HUES48 (cell line): ENCODE data around the gene KRTAP10-9.
"Not testable (repeated sequence)": the region's sequence is repeated elsewhere in the genome, so short reads cannot be mapped to it uniquely, and the experiment has no call there.

Experiments
- H3K27ac ChIP-seq: one replicate; pipeline ENCODE4 v1.7.0; 2013; ENCODE audit warnings: low read depth, low read length, inconsistent platforms
- H3K27me3 ChIP-seq: 2 replicates; pipeline ENCODE4 v1.6.1; 2013; ENCODE audit warnings: mild to moderate bottlenecking, low read length; ENCODE audit not compliant: control insufficient read depth, insufficient read depth
- H3K36me3 ChIP-seq: 2 replicates; pipeline ENCODE4 v1.6.1; 2013; ENCODE audit warnings: low read length; ENCODE audit not compliant: control insufficient read depth, insufficient read depth
- H3K4me1 ChIP-seq: 2 replicates; pipeline ENCODE4 v1.6.1; 2013; ENCODE audit warnings: mild to moderate bottlenecking, low read length; ENCODE audit not compliant: control insufficient read depth, insufficient read depth
- H3K4me3 ChIP-seq: 2 replicates; pipeline ENCODE4 v1.5.1; 2013; ENCODE audit warnings: mild to moderate bottlenecking, low read depth, low read length
- H3K9ac ChIP-seq: 2 replicates; pipeline ENCODE4 v1.6.1; 2013; ENCODE audit warnings: mild to moderate bottlenecking, low read depth, low read length, moderate library complexity
- H3K9me3 ChIP-seq: 2 replicates; pipeline ENCODE4 v1.6.1; 2013; ENCODE audit warnings: low read length; ENCODE audit not compliant: control insufficient read depth, insufficient read depth

Gene KRTAP10-9

DNA sequence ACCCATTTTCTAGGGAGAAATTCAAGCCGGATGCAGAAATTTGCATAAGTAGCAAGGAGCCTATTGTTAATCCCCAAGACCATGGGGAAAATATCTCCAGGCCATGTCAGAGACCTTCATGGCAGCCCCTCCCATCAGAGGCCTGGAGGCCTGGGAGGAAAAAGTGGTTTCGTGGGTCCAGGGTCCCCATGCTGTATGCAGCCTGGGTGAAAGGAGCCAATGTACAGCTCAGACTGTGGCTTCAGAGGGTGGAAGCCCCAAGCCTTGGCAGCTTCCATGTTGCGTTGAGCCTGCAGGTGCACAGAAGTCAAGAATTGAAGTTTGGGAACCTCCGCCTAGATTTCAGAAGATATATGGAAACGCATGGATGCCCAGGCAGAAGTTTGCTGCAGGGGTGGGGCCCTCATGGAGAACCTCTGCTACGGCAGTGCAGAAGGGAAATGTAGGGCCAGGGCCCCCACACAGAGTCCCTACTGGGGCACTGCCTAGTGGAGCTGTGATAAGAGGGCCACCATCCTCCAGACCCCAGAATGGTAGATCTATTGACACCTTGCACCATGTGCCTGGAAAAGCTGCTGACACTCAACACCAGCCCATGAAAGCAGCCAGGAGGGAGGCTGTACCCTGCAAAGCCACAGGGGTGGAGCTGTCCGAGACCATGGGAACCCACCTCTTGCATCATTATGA lies 16.6 kb upstream of the KRTAP10-9 start:
- not testable (repeated sequence) for H3K4me1 ChIP-seq, H3K9ac ChIP-seq, H3K27me3 ChIP-seq, H3K4me3 ChIP-seq, H3K27ac ChIP-seq, H3K36me3 ChIP-seq
- H3K9me3 ChIP-seq: peaks cover 12% of the 10 kb centered on the region; the same call in 1 of the 2 replicates

DNA sequence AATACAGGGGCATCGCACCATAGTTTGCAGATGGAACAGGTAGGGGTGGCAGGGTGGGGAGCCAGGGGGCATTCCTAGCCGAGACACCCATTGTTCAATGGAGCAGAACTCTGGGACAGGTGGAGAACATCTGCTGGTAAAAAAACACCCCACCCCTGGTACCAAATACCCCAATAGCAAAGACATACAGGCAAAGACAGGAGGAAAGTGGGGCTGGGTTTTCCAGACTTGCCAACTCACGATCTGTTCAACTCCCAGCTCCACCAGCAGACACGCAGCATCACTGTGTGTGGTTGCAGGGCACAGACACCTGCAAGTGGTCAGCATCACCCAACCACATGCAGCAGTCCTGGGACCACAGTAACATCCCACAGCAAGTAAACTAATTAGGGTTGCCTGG lies 15.3 kb upstream of the KRTAP10-9 start:
- H3K36me3 ChIP-seq: no peaks in the 10 kb centered on the region
- H3K9me3 ChIP-seq: peaks cover 12% of the 10 kb centered on the region; the same call in 1 of the 2 replicates
- H3K27me3 ChIP-seq: no peaks in the 10 kb centered on the region
- no peak overlapping the region for H3K4me3 ChIP-seq
- H3K27ac ChIP-seq: no peak overlapping the region
- H3K4me1 ChIP-seq: no peaks in the 10 kb centered on the region; the same call in 1 of the 2 replicates
- no peak overlapping the region for H3K9ac ChIP-seq

DNA sequence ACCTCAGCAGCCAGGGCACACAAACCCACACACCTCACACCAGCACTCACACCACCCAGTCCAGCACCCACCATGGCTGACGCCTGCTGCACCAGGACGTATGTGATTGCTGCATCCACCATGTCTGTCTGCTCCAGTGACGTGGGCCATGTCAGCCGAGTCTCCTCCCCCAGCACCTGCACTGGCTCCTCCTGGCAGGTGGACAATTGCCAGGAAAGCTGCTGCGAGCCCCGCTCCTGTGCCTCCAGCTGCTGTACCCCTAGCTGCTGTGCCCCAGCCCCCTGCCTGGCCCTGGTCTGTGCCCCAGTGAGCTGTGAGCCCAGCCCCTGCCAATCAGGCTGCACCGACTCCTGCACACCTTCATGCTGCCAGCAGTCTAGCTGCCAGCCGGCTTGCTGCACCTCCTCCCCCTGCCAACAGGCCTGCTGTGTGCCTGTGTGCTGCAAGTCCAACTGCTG lies 14.8 kb upstream of the KRTAP10-9 start, which contains the start of gene KRTAP10-8:
KRTAP10-8 (plus strand) TSS at position 51 of the 458 bp plus-strand sequence; CDS start at position 73, 22 bp downstream.
- Histone ChIP-seq H3K27ac (no peak within 1 kb of the TSS), H3K9ac (no peak within 1 kb of the TSS), H3K9me3 (peaks cover 12% of the 10 kb centered on the region; the same call in 1 of the 2 replicates), H3K27me3 (no peaks in the 10 kb centered on the region), H3K4me1 (no peaks in the 10 kb centered on the region; the same call in 1 of the 2 replicates), H3K36me3 (no peaks in the 10 kb centered on the region), H3K4me3 (no peak within 1 kb of the TSS)

DNA sequence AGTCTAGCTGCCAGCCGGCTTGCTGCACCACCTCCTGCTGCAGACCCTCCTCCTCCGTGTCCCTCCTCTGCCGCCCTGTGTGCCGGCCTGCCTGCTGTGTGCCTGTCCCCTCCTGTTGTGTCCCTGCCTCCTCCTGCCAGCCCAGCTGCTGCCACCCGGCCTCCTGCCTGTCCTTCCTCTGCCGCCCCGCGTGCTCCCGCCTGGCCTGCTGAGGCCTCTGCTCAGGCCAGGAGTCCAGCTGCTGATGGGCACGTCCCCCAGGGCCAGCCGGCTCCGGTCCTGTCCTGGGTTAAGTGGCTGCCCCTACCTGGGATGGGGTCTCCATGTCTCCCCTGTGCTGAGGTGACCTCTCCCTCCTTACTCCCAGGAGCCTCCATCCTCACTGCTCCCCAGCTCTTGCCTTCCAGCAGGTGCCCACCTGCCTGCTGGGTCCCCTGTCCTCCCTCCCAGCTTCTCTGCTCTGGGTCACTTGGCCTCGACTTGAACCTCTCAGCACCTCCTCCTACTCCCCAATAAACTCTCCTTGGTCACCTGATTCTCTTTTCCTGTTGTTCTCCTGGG lies 14.1 kb upstream of the KRTAP10-9 start:
- Histone ChIP-seq H3K36me3 (no peaks in the 10 kb centered on the region), H3K4me3 (no peak overlapping the region), H3K4me1 (no peaks in the 10 kb centered on the region; the same call in 1 of the 2 replicates), H3K27me3 (no peaks in the 10 kb centered on the region), H3K9ac (no peak overlapping the region), H3K9me3 (peaks cover 12% of the 10 kb centered on the region; the same call in 1 of the 2 replicates), H3K27ac (no peak overlapping the region)

DNA sequence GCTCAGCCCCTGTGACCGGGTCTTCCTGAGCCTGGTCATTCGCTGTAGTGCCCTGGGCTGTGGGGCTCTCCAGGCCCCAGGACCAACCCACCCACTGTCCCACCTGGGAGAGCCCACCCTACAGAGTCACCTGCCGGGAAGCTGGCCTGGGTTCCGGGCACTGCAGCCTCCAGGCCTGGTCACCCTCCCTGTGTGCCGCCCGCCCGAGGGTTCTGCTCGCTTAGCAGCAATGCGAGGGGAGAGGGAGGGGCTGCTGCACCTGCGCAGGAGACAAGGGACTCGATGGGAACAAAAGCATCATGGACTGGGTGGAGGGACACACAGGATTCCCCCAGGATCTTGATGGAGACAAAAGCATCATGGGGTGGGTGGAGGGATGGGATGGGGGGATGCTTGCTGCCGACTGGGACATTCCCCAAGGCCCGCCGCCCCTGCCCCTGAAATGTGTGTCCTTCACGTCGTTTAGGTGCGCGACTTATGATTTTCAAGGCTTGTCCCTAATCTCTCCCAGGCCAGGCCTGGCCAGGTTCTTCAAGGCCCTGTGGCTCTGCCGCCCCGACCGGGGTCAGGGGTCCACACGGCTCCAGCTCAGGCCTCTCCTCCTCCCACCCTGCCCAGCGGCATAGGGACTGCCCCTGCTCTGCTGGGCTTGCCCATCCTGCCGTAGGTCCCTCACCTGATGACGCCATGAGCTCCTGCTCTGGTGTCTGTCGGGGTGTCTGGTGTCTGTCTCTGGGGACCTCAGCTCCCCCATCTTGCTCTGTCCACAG lies 13.3 kb upstream of the KRTAP10-9 start:
- Histone ChIP-seq H3K27ac (no peak overlapping the region), H3K4me3 (no peak overlapping the region), H3K9ac (no peak overlapping the region), H3K36me3 (no peaks in the 10 kb centered on the region), H3K27me3 (no peaks in the 10 kb centered on the region), H3K4me1 (no peaks in the 10 kb centered on the region; the same call in 1 of the 2 replicates), H3K9me3 (peaks cover 12% of the 10 kb centered on the region; the same call in 1 of the 2 replicates)

DNA sequence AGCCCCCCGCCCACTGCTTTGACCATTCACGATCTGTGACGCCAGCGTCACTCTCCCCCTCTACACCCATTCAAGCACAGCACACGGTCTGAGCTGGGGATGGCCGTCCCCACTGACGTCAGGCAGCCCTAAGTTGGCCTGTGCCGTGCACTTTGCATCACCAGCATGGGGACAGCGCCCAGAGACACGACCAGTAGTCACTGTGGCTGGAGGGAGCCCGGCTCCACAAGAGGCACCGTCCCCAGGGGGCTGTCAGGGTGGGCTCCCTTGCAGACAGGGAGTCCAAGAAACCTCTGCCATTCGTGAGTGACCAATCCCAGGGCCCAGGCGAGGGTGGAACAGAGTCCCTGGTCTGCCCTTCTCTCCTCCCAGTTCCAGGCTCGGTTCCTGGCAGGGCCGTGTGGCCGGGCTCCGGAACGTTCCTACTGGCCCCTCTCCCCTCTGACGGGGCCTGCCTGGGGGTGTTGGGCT lies 12.7 kb upstream of the KRTAP10-9 start:
- H3K36me3 ChIP-seq: no peaks in the 10 kb centered on the region
- peaks cover 12% of the 10 kb centered on the region; the same call in 1 of the 2 replicates for H3K9me3 ChIP-seq

DNA sequence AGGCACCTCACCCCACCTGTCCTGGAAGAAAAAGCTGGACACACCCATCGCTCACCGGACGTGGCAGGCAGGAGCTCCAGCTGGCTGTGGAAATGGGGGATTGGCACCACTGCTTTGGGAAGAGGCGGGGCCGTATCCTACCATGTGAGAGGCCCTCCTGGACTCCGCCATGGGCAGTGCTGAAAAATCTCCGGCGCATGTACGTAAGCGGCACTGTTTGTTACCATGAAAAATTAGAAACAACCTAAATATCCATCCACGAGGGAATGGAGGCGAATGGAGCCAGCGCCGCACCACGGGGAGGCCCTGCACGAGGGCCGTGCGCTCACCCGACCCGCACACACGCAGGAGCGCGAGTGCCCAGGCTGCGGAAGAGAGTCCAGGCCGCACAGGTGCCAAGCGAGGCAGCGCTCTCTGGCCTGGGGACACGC lies 11.9 kb upstream of the KRTAP10-9 start:
- Histone ChIP-seq H3K9ac (no peak overlapping the region), H3K4me3 (no peak overlapping the region), H3K4me1 (no peaks in the 10 kb centered on the region; the same call in 1 of the 2 replicates), H3K27me3 (no peaks in the 10 kb centered on the region), H3K27ac (no peak overlapping the region), H3K9me3 (peaks cover 13% of the 10 kb centered on the region), H3K36me3 (no peaks in the 10 kb centered on the region)

More for the DNA sequence above, 12.7 kb upstream of the KRTAP10-9 start:
- no peak overlapping the region for H3K9ac ChIP-seq
- H3K27ac ChIP-seq: no peak overlapping the region
- no peaks in the 10 kb centered on the region for H3K27me3 ChIP-seq
- H3K4me3 ChIP-seq: no peak overlapping the region
- H3K4me1 ChIP-seq: no peaks in the 10 kb centered on the region; the same call in 1 of the 2 replicates

DNA sequence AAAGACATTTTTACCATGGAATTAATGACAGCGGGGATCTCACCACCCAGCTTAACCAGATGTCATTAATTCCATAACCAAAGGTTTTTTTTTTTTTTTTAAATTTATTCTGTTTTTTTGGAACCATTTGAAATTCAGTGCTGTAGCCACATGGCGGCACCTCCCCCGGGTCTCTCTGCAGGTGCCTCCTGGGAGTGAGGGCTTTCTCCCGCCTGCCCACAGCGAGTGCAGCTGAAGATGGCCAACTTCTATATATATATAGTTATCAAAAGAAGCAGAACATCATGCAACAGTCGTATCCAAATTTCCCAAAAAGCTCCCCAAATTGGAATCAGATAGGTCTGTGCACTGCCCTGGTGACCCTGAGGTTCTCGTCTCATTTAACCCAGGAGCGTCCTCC lies 11.4 kb upstream of the KRTAP10-9 start:
- Histone ChIP-seq H3K9me3 (peaks cover 11% of the 10 kb centered on the region), H3K9ac (no peak overlapping the region), H3K27me3 (no peaks in the 10 kb centered on the region), H3K36me3 (no peaks in the 10 kb centered on the region), H3K4me1 (no peaks in the 10 kb centered on the region; the same call in 1 of the 2 replicates), H3K27ac (no peak overlapping the region), H3K4me3 (no peak overlapping the region)

DNA sequence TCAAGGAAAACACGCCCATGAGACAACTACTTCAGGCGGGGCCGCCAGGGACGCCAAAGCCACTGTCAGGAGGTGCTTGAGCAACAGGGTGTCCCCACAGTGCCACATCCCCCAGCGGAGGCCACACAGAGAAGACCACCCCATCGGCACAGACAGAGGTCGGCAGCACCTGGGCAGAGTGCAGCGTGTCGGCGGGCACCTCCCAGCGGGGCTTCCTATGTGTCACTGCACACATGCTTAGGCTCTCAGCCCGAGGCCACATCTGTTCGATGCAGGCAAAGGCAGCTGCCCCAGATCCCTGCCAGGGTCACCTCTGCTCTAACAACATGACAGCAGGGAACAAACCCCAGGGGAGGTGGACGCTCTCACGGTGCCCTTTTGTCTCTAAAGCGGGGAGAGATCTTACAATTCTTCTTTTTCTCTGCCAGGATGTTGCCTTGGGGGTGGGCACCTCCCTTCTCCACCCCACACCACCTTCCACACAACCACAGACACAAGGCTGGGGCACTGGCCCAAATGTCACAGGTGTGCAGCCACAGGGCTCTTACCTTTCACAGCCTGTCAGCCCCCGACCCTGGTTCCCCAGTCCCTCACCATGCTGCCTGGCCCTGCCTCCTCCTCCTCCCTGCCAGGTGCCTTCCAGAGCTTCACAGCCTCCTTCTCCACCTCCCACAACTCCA lies 10.8 kb upstream of the KRTAP10-9 start:
- Histone ChIP-seq H3K27ac (no peak overlapping the region), H3K4me1 (no peaks in the 10 kb centered on the region; the same call in 1 of the 2 replicates), H3K9me3 (peaks cover 11% of the 10 kb centered on the region), H3K36me3 (no peaks in the 10 kb centered on the region), H3K9ac (no peak overlapping the region), H3K4me3 (no peak overlapping the region), H3K27me3 (no peaks in the 10 kb centered on the region)

DNA sequence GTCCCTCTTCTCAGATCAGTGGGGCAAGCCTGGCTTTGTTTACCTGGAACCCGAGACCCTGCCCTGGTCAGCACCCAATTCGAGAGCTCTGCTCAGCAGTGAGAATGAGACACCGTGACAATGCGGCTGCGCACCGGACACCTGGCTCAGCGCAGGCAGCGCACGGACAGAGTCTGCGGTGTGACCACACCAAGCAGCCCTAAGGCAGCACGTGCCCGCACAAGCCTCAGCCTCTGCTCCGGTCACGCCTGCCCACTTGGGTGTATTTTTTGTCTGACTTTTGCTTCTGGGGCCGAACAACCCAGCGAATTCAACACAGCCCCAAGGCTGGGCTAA lies 10.3 kb upstream of the KRTAP10-9 start:
- no peaks in the 10 kb centered on the region for H3K36me3 ChIP-seq
- H3K4me1 ChIP-seq: no peaks in the 10 kb centered on the region; the same call in 1 of the 2 replicates
- peaks cover 10% of the 10 kb centered on the region for H3K9me3 ChIP-seq
- no peak overlapping the region for H3K9ac ChIP-seq
- no peak overlapping the region for H3K4me3 ChIP-seq
- H3K27me3 ChIP-seq: no peaks in the 10 kb centered on the region
- H3K27ac ChIP-seq: no peak overlapping the region
